OCI-LY7 (cell line): ENCODE results near the gene MEP1B. TPM values are rescaled to one million over a fixed set of nuclear protein-coding genes. Genes with fewer than 3 reads are reported as not detected.

ENCODE experiments used
- BruUV-seq: library from RNA; stranded (reverse); fragments of 400-500 nt; replicated peaks from 2 replicates; lab custom pipeline; 2021; lab: Mats Ljungman, UMichigan
- CTCF ChIA-PET: fragments of 300-600 bp; sonication (Branson Sonifier 250); formaldehyde crosslinking; loops from one replicate; lab custom pipeline; 2022; ENCODE audit warnings: antibody characterized with exemption; ENCODE audit not compliant: unreplicated experiment; lab: Charles Lee
- POLR2A ChIA-PET: fragments of 300-600 bp; sonication (Branson Sonifier 250); formaldehyde crosslinking; loops from one replicate; lab custom pipeline; 2022; ENCODE audit warnings: antibody characterized with exemption; lab: Charles Lee
- DNase-seq: peaks from one replicate; pipeline ENCODE4 v3.0.0-alpha.2; 2015; ENCODE audit warnings: low spot score
- H2AFZ ChIP-seq: fragments of 200-600 bp; sonication (generic), shearing (Covaris generic); 2 replicates; pipeline ENCODE4 v1.6.1; 2014; ENCODE audit warnings: mild to moderate bottlenecking, antibody characterized with exemption, low read length, moderate library complexity
- H3K27ac ChIP-seq: fragments of 200-600 bp; sonication (generic); 2 replicates; pipeline ENCODE4 v1.5.1; 2014; ENCODE audit warnings: mixed run types, low read depth, mild to moderate bottlenecking, moderate library complexity, low read length, inconsistent platforms; ENCODE audit not compliant: poor library complexity, severe bottlenecking
- H3K36me3 ChIP-seq: fragments of 200-600 bp; sonication (generic); 2 replicates; pipeline ENCODE4 v1.6.1; 2014; ENCODE audit warnings: mild to moderate bottlenecking, antibody characterized with exemption, low read length, moderate library complexity, mixed read lengths; ENCODE audit not compliant: insufficient read depth
- H3K4me1 ChIP-seq: fragments of 200-600 bp; sonication (generic); 2 replicates; pipeline ENCODE4 v1.5.1; 2014; ENCODE audit warnings: mild to moderate bottlenecking, low read length; ENCODE audit not compliant: insufficient read depth, poor library complexity, severe bottlenecking
- H3K4me2 ChIP-seq: fragments of 200-600 bp; sonication (generic); 2 replicates; pipeline ENCODE4 v1.6.1; 2014; ENCODE audit warnings: mild to moderate bottlenecking, low read length
- H3K4me3 ChIP-seq: fragments of 200-600 bp; sonication (generic); 2 replicates; pipeline ENCODE4 v1.5.1; 2014; ENCODE audit warnings: mild to moderate bottlenecking, low read depth, low read length; ENCODE audit not compliant: poor library complexity, severe bottlenecking
- H3K79me2 ChIP-seq: fragments of 200-600 bp; sonication (generic); 2 replicates; pipeline ENCODE4 v1.6.1; 2016; ENCODE audit warnings: low read depth, mild to moderate bottlenecking, low read length, moderate library complexity, mixed read lengths; ENCODE audit not compliant: insufficient read depth
- H3K9me2 ChIP-seq: fragments of 200-600 bp; sonication (generic); 2 replicates; pipeline ENCODE4 v1.6.1; 2016; ENCODE audit warnings: mild to moderate bottlenecking, low read length, mixed read lengths; ENCODE audit not compliant: insufficient read depth
- H3K9me3 ChIP-seq: fragments of 200-600 bp; sonication (generic); 2 replicates; pipeline ENCODE4 v1.6.1; 2014; ENCODE audit warnings: mild to moderate bottlenecking, mixed run types, low read length, mixed read lengths
- H4K20me1 ChIP-seq: fragments of 200-600 bp; sonication (generic); 2 replicates; pipeline ENCODE4 v1.6.1; 2014; ENCODE audit warnings: mild to moderate bottlenecking, antibody characterized with exemption, low read length, moderate library complexity, mixed read lengths; ENCODE audit not compliant: insufficient read depth
- CTCF ChIP-seq: fragments of 200-600 bp; sonication (generic); conservative IDR thresholded peaks from 2 replicates; pipeline ENCODE4 v1.5.1; 2014; ENCODE audit warnings: mild to moderate bottlenecking, antibody characterized with exemption, low read length, moderate library complexity, mixed read lengths
- EZH2phosphoT487 ChIP-seq: fragments of 200-600 bp; sonication (generic); IDR thresholded peaks from 2 replicates; pipeline ENCODE4 v1.6.1; 2018; ENCODE audit warnings: low read depth, borderline replicate concordance, mild to moderate bottlenecking, mixed run types, antibody characterized with exemption, low read length, moderate library complexity, mixed read lengths
- intact Hi-C: fragments of 100-400 bp; cut with micrococcal nuclease; formaldehyde crosslinking; loops from one replicate; pipeline ENCODE4 v1.10.0; 2022; ENCODE audit not compliant: unreplicated experiment
- total RNA-seq, 2 experiments: library from RNA; depleted of rRNA in 1 of 2; stranded (reverse); fragments of >200 nt in 1 of 2; shearing (Covaris generic) in 1 of 2; gene quantifications; 2 replicates each; pipeline ENCODE4 v1.2.3, GENCODE V29; 2014 to 2022

The MEP1B gene
- total RNA-seq, 2 experiments from 2014 or later: not detected

DNA sequence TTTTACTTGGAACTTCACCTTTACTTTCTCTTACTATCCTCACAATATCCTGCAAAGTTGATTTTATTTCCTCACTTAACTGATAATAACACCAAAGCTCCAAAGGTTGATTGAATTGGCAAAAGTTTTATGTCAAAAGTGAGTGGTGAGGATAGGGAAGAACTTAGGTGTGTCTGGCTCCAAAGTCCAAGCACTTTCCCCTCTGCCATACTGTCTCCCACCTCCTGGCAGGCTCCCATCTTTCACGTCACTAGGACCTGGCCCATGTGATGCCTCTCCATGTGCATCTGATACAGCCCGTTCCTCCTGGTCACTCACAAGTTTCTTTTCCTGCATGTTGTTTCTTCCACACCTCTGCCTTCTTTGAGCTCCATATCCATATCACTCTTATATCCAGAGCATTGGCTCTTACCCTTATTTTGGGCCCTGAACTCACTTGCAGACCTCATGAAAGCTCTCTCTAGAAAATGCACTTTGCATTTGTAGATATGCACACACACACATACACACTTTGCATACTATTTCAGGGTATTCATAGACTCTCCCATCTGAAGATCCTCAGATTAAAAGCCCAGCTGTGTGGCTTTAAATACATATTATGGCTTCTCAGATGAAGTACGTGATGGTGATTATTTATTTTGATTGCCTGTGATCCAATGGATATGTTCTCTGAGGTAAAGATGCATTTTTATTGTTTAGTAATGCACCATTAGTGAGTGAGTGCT, 12.3 kb downstream of the MEP1B start:
- H3K9me3 ChIP-seq: no peaks in the 10 kb centered on the region
- H3K36me3 ChIP-seq: no peaks in the 10 kb centered on the region
- no peak overlapping the region for H3K27ac ChIP-seq
- H3K4me3 ChIP-seq: no peak overlapping the region
- no peaks in the 10 kb centered on the region for H3K9me2 ChIP-seq
- H3K4me1 ChIP-seq: no peaks in the 10 kb centered on the region
- POLR2A ChIA-PET: no interaction called here
- H3K4me2 ChIP-seq: no peak overlapping the region
- H3K79me2 ChIP-seq: no peaks in the 10 kb centered on the region
- BruUV-seq: no TSS peak
- TF ChIP-seq EZH2phosphoT487 (no peak), CTCF (no peak)
- no peak for DNase-seq
- CTCF ChIA-PET: no interaction called here
- intact Hi-C loops: no loop called here
- H2AFZ ChIP-seq: no peak overlapping the region
- no peaks in the 10 kb centered on the region for H4K20me1 ChIP-seq

- no peak overlapping the region for H3K4me2 ChIP-seq
- no peaks in the 10 kb centered on the region for H3K9me2 ChIP-seq
- no peak overlapping the region for H2AFZ ChIP-seq
- intact Hi-C loops: no loop called here
- no peak for DNase-seq
- TF ChIP-seq EZH2phosphoT487 (no peak), CTCF (no peak)
- H4K20me1 ChIP-seq: no peaks in the 10 kb centered on the region
- no peaks in the 10 kb centered on the region for H3K79me2 ChIP-seq
- H3K9me3 ChIP-seq: no peaks in the 10 kb centered on the region
- CTCF ChIA-PET: no interaction called here
- H3K4me3 ChIP-seq: no peak overlapping the region
- no peak overlapping the region for H3K27ac ChIP-seq
- H3K4me1 ChIP-seq: no peaks in the 10 kb centered on the region
- POLR2A ChIA-PET: interaction anchor here (0.5 kb wide), 1 partner anchor 195 kb away, joined by 3 read pairs; no protein-coding TSS in a partner anchor
- H3K36me3 ChIP-seq: no peaks in the 10 kb centered on the region
- BruUV-seq: no TSS peak
Measured at GRCh38 chr18:32208023-32208422, 18.2 kb downstream of the MEP1B start.

DNA sequence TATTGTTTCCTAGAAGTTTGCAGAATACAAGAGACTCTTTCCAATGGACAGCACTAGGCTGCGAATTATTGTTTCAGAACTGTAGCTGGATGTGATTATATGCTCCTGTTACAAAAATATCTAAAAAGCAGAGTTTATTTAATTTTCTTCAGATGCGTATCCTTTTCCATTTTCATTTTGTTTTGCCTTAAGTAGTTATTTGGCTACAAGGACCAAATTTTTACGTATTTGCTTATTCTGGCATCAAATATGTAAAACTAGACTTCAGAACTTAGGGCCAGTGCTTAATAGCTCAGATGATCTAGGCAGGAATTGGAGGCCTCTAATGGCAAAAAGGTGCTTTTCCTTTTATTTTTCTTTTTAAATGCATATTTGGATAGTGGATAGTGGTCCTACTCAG, 18.7 kb downstream of the MEP1B start:
- H3K4me2 ChIP-seq: no peak overlapping the region
- H3K79me2 ChIP-seq: no peaks in the 10 kb centered on the region
- no peaks in the 10 kb centered on the region for H3K4me1 ChIP-seq
- POLR2A ChIA-PET: interaction anchor here (0.6 kb wide), 1 partner anchor 46 kb away, joined by 3 read pairs; no protein-coding TSS in a partner anchor
- intact Hi-C loops: no loop called here
- H3K36me3 ChIP-seq: no peaks in the 10 kb centered on the region
- no peaks in the 10 kb centered on the region for H3K9me2 ChIP-seq
- no peaks in the 10 kb centered on the region for H3K9me3 ChIP-seq
- DNase-seq: no peak
- H4K20me1 ChIP-seq: no peaks in the 10 kb centered on the region
- BruUV-seq: no TSS peak
- no peak for TF ChIP-seq EZH2phosphoT487
- TF ChIP-seq CTCF: no peak
- CTCF ChIA-PET: no interaction called here
- no peak overlapping the region for H3K4me3 ChIP-seq
- no peak overlapping the region for H3K27ac ChIP-seq
- H2AFZ ChIP-seq: no peak overlapping the region
